GM23338 (cell line): ENCODE data around the gene ATP1A4.

ENCODE experiments used
- CREB1 ChIP-seq: fragments of 250-450 bp; sonication (Bioruptor Pico); IDR thresholded peaks from 2 replicates; pipeline ENCODE4 v1.5.0; 2020; ENCODE audit warnings: low read depth, mild to moderate bottlenecking, moderate library complexity
- EZH2 ChIP-seq: fragments of 200-600 bp; sonication (generic); IDR thresholded peaks from one replicate; pipeline ENCODE4 v1.8.0; 2017; ENCODE audit warnings: antibody characterized with exemption, mild to moderate bottlenecking, low read depth; ENCODE audit not compliant: unreplicated experiment
- EZH2phosphoT487 ChIP-seq: fragments of 200-600 bp; sonication (generic); IDR thresholded peaks from one replicate; pipeline ENCODE4 v1.8.1; 2018; ENCODE audit warnings: antibody characterized with exemption; ENCODE audit not compliant: unreplicated experiment
- JUNB ChIP-seq: IDR thresholded peaks from one replicate; pipeline ENCODE4 v1.6.1; 2016; ENCODE audit warnings: antibody characterized with exemption; ENCODE audit not compliant: unreplicated experiment
- NANOG ChIP-seq: IDR thresholded peaks from 2 replicates; pipeline ENCODE4 v1.6.1; 2016; ENCODE audit warnings: antibody characterized with exemption, borderline replicate concordance
- POLR2AphosphoS5 ChIP-seq: IDR thresholded peaks from 2 replicates; pipeline ENCODE4 v1.6.1; 2016; ENCODE audit warnings: antibody characterized with exemption, low read depth
- STAT1 ChIP-seq: IDR thresholded peaks from one replicate; pipeline ENCODE4 v1.6.1; 2016; ENCODE audit warnings: antibody characterized with exemption; ENCODE audit not compliant: unreplicated experiment
- ZNF114 ChIP-seq: fragments of 250-450 bp; sonication (Bioruptor Pico); IDR thresholded peaks from 2 replicates; pipeline ENCODE4 v1.5.0; 2020; ENCODE audit warnings: mild to moderate bottlenecking, moderate library complexity
- ZNF331 ChIP-seq: fragments of 250-450 bp; sonication (Bioruptor Pico); IDR thresholded peaks from 2 replicates; pipeline ENCODE4 v1.5.0; 2020; ENCODE audit warnings: low read depth, mild to moderate bottlenecking, moderate library complexity
- TF ChIP-seq, protein P1 (sequence below): IDR thresholded peaks from one replicate; pipeline ENCODE4 v1.6.1; 2018; ENCODE audit warnings: antibody characterized with exemption; ENCODE audit not compliant: unreplicated experiment
- TF ChIP-seq, protein P2 (sequence below), 2 experiments: fragments of 200-600 bp in 1 of 2; sonication (generic) in 1 of 2; conservative IDR thresholded peaks; 2 replicates each; pipeline versions ENCODE4 v1.5.1 to v1.6.1; 2016 to 2017; ENCODE audit warnings: antibody characterized with exemption in 2 of 2, low read depth in 2 of 2, mild to moderate bottlenecking in 2 of 2, moderate library complexity in 1 of 2
- TF ChIP-seq, protein P3 (sequence below): fragments of 250-450 bp; sonication (Bioruptor Pico); IDR thresholded peaks from 2 replicates; pipeline ENCODE4 v1.5.0; 2020; ENCODE audit warnings: mild to moderate bottlenecking, moderate library complexity
- TF ChIP-seq, protein P4 (sequence below): IDR thresholded peaks from 2 replicates; pipeline ENCODE4 v1.6.1; 2016; ENCODE audit warnings: antibody characterized with exemption

DNA sequence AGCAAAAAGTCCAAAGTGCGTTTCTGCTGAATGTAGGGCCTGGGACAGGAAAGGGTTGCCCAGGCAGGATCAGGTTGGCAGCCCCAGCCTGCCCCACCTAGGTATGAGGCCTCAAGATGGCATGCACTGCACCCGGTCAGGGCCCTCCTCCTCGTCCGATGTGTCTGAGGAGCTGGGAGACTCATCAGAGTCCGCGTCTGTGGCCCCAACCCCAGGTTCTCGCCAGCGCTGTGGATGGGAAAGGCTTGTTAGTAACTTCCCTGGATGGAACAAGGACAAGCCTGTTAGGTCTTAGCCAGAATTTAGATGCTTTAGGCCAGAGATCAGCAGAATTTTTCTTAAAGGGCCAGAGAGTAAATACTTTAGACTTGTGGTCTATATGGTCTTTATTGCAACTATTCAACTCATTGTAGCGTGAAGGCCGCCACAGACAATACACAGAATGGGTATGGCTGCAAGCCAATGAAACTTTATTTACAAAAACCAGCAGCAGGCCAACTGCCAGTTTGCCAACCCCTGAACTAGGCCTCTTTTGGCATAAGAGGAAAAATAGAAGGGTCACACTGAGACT, 66.2 kb downstream of the ATP1A4 start:
- TF ChIP-seq EZH2 (no peak), CREB1 (CRISPR knock-in tag) (no peak), EZH2phosphoT487 (no peak), POLR2AphosphoS5 (no peak), JUNB (no peak), ZNF114 (CRISPR knock-in tag) (no peak), STAT1 (no peak), NANOG (no peak), ZNF331 (CRISPR knock-in tag) (no peak)
- TF ChIP-seq, protein P1, sequence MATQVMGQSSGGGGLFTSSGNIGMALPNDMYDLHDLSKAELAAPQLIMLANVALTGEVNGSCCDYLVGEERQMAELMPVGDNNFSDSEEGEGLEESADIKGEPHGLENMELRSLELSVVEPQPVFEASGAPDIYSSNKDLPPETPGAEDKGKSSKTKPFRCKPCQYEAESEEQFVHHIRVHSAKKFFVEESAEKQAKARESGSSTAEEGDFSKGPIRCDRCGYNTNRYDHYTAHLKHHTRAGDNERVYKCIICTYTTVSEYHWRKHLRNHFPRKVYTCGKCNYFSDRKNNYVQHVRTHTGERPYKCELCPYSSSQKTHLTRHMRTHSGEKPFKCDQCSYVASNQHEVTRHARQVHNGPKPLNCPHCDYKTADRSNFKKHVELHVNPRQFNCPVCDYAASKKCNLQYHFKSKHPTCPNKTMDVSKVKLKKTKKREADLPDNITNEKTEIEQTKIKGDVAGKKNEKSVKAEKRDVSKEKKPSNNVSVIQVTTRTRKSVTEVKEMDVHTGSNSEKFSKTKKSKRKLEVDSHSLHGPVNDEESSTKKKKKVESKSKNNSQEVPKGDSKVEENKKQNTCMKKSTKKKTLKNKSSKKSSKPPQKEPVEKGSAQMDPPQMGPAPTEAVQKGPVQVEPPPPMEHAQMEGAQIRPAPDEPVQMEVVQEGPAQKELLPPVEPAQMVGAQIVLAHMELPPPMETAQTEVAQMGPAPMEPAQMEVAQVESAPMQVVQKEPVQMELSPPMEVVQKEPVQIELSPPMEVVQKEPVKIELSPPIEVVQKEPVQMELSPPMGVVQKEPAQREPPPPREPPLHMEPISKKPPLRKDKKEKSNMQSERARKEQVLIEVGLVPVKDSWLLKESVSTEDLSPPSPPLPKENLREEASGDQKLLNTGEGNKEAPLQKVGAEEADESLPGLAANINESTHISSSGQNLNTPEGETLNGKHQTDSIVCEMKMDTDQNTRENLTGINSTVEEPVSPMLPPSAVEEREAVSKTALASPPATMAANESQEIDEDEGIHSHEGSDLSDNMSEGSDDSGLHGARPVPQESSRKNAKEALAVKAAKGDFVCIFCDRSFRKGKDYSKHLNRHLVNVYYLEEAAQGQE: no peak
- TF ChIP-seq, protein P2, sequence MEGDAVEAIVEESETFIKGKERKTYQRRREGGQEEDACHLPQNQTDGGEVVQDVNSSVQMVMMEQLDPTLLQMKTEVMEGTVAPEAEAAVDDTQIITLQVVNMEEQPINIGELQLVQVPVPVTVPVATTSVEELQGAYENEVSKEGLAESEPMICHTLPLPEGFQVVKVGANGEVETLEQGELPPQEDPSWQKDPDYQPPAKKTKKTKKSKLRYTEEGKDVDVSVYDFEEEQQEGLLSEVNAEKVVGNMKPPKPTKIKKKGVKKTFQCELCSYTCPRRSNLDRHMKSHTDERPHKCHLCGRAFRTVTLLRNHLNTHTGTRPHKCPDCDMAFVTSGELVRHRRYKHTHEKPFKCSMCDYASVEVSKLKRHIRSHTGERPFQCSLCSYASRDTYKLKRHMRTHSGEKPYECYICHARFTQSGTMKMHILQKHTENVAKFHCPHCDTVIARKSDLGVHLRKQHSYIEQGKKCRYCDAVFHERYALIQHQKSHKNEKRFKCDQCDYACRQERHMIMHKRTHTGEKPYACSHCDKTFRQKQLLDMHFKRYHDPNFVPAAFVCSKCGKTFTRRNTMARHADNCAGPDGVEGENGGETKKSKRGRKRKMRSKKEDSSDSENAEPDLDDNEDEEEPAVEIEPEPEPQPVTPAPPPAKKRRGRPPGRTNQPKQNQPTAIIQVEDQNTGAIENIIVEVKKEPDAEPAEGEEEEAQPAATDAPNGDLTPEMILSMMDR (conservative IDR thresholded peaks at IDR 0.05; ENCODE audit: low read depth in 2 of 2): no peak
- TF ChIP-seq, protein P3, sequence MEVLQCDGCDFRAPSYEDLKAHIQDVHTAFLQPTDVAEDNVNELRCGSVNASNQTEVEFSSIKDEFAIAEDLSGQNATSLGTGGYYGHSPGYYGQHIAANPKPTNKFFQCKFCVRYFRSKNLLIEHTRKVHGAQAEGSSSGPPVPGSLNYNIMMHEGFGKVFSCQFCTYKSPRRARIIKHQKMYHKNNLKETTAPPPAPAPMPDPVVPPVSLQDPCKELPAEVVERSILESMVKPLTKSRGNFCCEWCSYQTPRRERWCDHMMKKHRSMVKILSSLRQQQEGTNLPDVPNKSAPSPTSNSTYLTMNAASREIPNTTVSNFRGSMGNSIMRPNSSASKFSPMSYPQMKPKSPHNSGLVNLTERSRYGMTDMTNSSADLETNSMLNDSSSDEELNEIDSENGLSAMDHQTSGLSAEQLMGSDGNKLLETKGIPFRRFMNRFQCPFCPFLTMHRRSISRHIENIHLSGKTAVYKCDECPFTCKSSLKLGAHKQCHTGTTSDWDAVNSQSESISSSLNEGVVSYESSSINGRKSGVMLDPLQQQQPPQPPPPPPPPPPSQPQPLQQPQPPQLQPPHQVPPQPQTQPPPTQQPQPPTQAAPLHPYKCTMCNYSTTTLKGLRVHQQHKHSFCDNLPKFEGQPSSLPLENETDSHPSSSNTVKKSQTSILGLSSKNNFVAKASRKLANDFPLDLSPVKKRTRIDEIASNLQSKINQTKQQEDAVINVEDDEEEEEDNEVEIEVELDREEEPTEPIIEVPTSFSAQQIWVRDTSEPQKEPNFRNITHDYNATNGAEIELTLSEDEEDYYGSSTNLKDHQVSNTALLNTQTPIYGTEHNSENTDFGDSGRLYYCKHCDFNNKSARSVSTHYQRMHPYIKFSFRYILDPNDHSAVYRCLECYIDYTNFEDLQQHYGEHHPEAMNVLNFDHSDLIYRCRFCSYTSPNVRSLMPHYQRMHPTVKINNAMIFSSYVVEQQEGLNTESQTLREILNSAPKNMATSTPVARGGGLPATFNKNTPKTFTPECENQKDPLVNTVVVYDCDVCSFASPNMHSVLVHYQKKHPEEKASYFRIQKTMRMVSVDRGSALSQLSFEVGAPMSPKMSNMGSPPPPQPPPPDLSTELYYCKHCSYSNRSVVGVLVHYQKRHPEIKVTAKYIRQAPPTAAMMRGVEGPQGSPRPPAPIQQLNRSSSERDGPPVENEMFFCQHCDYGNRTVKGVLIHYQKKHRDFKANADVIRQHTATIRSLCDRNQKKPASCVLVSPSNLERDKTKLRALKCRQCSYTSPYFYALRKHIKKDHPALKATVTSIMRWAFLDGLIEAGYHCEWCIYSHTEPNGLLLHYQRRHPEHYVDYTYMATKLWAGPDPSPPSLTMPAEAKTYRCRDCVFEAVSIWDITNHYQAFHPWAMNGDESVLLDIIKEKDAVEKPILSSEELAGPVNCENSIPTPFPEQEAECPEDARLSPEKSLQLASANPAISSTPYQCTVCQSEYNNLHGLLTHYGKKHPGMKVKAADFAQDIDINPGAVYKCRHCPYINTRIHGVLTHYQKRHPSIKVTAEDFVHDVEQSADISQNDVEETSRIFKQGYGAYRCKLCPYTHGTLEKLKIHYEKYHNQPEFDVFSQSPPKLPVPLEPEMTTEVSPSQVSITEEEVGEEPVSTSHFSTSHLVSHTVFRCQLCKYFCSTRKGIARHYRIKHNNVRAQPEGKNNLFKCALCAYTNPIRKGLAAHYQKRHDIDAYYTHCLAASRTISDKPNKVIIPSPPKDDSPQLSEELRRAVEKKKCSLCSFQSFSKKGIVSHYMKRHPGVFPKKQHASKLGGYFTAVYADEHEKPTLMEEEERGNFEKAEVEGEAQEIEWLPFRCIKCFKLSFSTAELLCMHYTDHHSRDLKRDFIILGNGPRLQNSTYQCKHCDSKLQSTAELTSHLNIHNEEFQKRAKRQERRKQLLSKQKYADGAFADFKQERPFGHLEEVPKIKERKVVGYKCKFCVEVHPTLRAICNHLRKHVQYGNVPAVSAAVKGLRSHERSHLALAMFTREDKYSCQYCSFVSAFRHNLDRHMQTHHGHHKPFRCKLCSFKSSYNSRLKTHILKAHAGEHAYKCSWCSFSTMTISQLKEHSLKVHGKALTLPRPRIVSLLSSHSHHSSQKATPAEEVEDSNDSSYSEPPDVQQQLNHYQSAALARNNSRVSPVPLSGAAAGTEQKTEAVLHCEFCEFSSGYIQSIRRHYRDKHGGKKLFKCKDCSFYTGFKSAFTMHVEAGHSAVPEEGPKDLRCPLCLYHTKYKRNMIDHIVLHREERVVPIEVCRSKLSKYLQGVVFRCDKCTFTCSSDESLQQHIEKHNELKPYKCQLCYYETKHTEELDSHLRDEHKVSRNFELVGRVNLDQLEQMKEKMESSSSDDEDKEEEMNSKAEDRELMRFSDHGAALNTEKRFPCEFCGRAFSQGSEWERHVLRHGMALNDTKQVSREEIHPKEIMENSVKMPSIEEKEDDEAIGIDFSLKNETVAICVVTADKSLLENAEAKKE (CRISPR knock-in tag): no peak
- TF ChIP-seq, protein P4, sequence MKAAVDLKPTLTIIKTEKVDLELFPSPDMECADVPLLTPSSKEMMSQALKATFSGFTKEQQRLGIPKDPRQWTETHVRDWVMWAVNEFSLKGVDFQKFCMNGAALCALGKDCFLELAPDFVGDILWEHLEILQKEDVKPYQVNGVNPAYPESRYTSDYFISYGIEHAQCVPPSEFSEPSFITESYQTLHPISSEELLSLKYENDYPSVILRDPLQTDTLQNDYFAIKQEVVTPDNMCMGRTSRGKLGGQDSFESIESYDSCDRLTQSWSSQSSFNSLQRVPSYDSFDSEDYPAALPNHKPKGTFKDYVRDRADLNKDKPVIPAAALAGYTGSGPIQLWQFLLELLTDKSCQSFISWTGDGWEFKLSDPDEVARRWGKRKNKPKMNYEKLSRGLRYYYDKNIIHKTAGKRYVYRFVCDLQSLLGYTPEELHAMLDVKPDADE: no peak
